GM12878 (cell line): ENCODE measurements around the gene SPTBN1. TPM values are rescaled to one million over a fixed set of nuclear protein-coding genes. Genes with fewer than 3 reads are reported as not detected.

Experiments used
- ATAC-seq: fragments of 200-7000 bp; cut with Tn5 transposase; 3 replicates; pipeline ENCODE4 v1.9.1; 2020; ENCODE audit warnings: mild to moderate bottlenecking, moderate library complexity
- BruUV-seq: library from RNA; stranded (reverse); fragments of 400-500 nt; replicated peaks from 2 replicates; lab custom pipeline; 2021; lab: Mats Ljungman, UMichigan
- CTCF ChIA-PET: fragments of 300-600 bp; sonication (Branson Sonifier 250); formaldehyde crosslinking; extraction: SDS; loops from one replicate; lab custom pipeline; 2021; ENCODE audit warnings: inconsistent platforms; lab: Yijun Ruan, JAX
- POLR2A ChIA-PET: fragments of 350-600 bp; formaldehyde crosslinking; extraction: SDS; loops from one replicate; lab custom pipeline; 2021; ENCODE audit warnings: inconsistent platforms; lab: Charles Lee
- RAD21 ChIA-PET: fragments of 300-600 bp; sonication (Branson Sonifier 250); formaldehyde crosslinking; loops from one replicate; lab custom pipeline; 2023; ENCODE audit warnings: antibody characterized with exemption; ENCODE audit not compliant: unreplicated experiment; lab: Charles Lee
- SMC1A ChIA-PET: fragments of 300-600 bp; sonication (Branson Sonifier 250); formaldehyde crosslinking; loops from one replicate; lab custom pipeline; 2023; ENCODE audit not compliant: unreplicated experiment, uncharacterized antibody; lab: Charles Lee
- DNase-seq: peaks from one replicate; pipeline ENCODE4 v3.0.0-alpha.2; 2011; ENCODE audit warnings: low read depth, low spot score
- FAIRE-seq: peaks from 3 replicates; lab custom pipeline; 2011; peaks lifted over from hg19 to GRCh38; lab: Jason Lieb, UNC
- H2AFZ ChIP-seq: 2 replicates; pipeline ENCODE4 v1.6.0; 2011; ENCODE audit warnings: low read depth, low read length, control low read depth; ENCODE audit not compliant: control insufficient read depth
- H3K27ac ChIP-seq: 2 replicates; pipeline ENCODE4 v1.5.1; 2011; ENCODE audit warnings: control low read depth; ENCODE audit not compliant: control insufficient read depth, insufficient read depth
- H3K27me3 ChIP-seq, 2 experiments: replicated peaks in 1 of 2; 2 replicates each; pipeline versions ENCODE4 v1.6.0 to v1.6.1; 2011; ENCODE audit warnings: low read length in 1 of 2; ENCODE audit not compliant: control insufficient read depth in 2 of 2, insufficient read depth in 2 of 2
- H3K36me3 ChIP-seq, 2 experiments: 2 replicates each; pipeline ENCODE4 v1.5.1; 2011; ENCODE audit warnings: low read length in 1 of 2; ENCODE audit not compliant: control insufficient read depth in 2 of 2, insufficient read depth in 2 of 2
- H3K4me1 ChIP-seq: 2 replicates; pipeline ENCODE4 v1.6.1; 2011; ENCODE audit warnings: mild to moderate bottlenecking, low read length, moderate library complexity, mixed read lengths; ENCODE audit not compliant: control insufficient read depth, insufficient read depth
- H3K4me2 ChIP-seq: 2 replicates; pipeline ENCODE4 v1.6.0; 2011; ENCODE audit warnings: control low read depth; ENCODE audit not compliant: control insufficient read depth, insufficient read depth
- H3K4me3 ChIP-seq: fragments of 200-600 bp; sonication (generic); 2 replicates; pipeline ENCODE4 v1.5.1; 2016
- H3K79me2 ChIP-seq: 2 replicates; pipeline ENCODE4 v1.6.0; 2011; ENCODE audit warnings: low read length; ENCODE audit not compliant: control insufficient read depth, insufficient read depth
- H3K9ac ChIP-seq: 2 replicates; pipeline ENCODE4 v1.8.0; 2011; ENCODE audit warnings: low read length, control low read depth, mixed read lengths; ENCODE audit not compliant: control insufficient read depth, insufficient read depth
- H3K9me3 ChIP-seq: replicated peaks from 3 replicates; pipeline ENCODE4 v1.5.1; 2011; ENCODE audit warnings: mild to moderate bottlenecking, low read length; ENCODE audit not compliant: control insufficient read depth, insufficient read depth
- H4K20me1 ChIP-seq: 2 replicates; pipeline ENCODE4 v1.6.0; 2011; ENCODE audit not compliant: control insufficient read depth, insufficient read depth
- CBFB ChIP-seq: IDR thresholded peaks from 2 replicates; pipeline ENCODE4 v1.6.1; 2016; ENCODE audit warnings: antibody characterized with exemption, low read depth
- CBX3 ChIP-seq: fragments of 200-600 bp; sonication (generic); IDR thresholded peaks from 2 replicates; pipeline ENCODE4 v1.6.1; 2016; ENCODE audit warnings: low read depth, borderline replicate concordance
- POLR2AphosphoS5 ChIP-seq: IDR thresholded peaks from 2 replicates; pipeline ENCODE4 v1.6.1; 2011; ENCODE audit warnings: mild to moderate bottlenecking, low read length, inconsistent platforms
- YY1 ChIP-seq: IDR thresholded peaks from 2 replicates; pipeline ENCODE4 v1.6.1; 2011; ENCODE audit warnings: low read depth, mild to moderate bottlenecking, low read length
- WGBS: methylation state at CpG from one replicate; pipeline ENCODE4 v1.1.6; 2016; ENCODE audit warnings: low lambda C conversion rate; ENCODE audit not compliant: insufficient replicate concordance, insufficient coverage; ENCODE audit errors: missing lambda C conversion rate; 5-methylcytosine and 5-hydroxymethylcytosine counted together
- in situ Hi-C: fragments of 300-500 bp; cut with MboI; formaldehyde crosslinking; loops from 9 replicates; pipeline ENCODE4 v1.14.3; 2018; ENCODE audit warnings: mixed read lengths
- intact Hi-C: fragments of 100-400 bp; cut with micrococcal nuclease; formaldehyde crosslinking; loops from one replicate; pipeline ENCODE4 v1.14.2; 2022; ENCODE audit not compliant: unreplicated experiment
- polyA plus RNA-seq, 11 experiments: library from polyadenylated mRNA; depleted of rRNA in 4 of 11; unstranded in 6 of 11; stranded (reverse) in 5 of 11; fragments of >200 nt; fragmentation: Nextera tagmentation in 4 of 11; fragmentation: Illumina TruSeq in 1 of 11; extraction: Ambion mirVana in 4 of 11; extraction: Trizol in 1 of 11; gene quantifications; 1 replicate in 1 of 11; 2 replicates in 10 of 11; pipeline versions ENCODE4 v1.2.1 to v1.2.3, GENCODE V29; 2011 to 2016; ENCODE audit warnings: inconsistent platforms in 2 of 11, missing spikeins in 2 of 11, low read depth in 1 of 11
- total RNA-seq, 4 experiments: library from RNA; depleted of rRNA in 3 of 4; stranded (reverse); fragments of >200 nt in 3 of 4; fragmentation: Illumina TruSeq in 1 of 4; extraction: Trizol in 1 of 4; gene quantifications; 2 replicates each; pipeline versions ENCODE4 v1.2.1 to v1.2.3, GENCODE V29; 2013 to 2021
- TF ChIP-seq, protein P1 (sequence below): fragments of 450-650 bp; IDR thresholded peaks from 2 replicates; pipeline ENCODE4 v1.6.1; 2017; ENCODE audit warnings: mild to moderate bottlenecking, low read depth, inconsistent platforms; ENCODE audit not compliant: poor library complexity, severe bottlenecking

Gene SPTBN1
- total and polyA plus RNA-seq, 10 of the 15 experiments (the other 5 are each of a cell fraction or from before 2014, with no cell fraction given), result 20.6 to 154 (median 76.7) TPM

DNA sequence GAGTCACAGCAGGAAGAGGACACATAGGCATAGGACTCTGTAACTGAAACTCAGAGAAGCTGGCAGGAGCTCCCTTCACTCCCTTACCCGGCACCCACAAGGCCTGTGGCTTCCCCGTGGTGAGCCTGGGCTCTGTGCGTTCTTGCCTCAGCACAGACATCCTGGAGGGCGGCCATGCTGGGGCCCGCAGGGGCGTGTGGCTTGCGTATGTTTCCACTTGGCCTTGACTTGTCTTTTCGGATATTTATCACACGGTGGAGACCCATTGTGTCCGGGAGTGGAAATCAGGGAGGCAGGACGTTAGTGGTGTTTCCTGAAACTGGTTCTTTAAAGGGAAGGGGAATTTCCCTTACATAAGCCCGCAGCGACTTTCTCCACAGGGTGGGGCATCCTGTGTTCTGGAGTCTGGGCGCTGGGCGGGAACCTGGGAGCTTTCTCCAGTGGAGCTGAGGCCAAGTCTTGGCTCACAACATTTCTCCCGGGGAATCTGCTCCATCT, 217.4 kb downstream of the SPTBN1 start:
- no peaks in the 10 kb centered on the region for H3K9me3 ChIP-seq
- intact Hi-C loops (no loop called here), in situ Hi-C loops (no loop called here)
- CTCF ChIA-PET, result interaction anchor here (0.7 to 5.4 kb wide), 15 partner anchors 8 to 151 kb away, joined by 3 to 47 read pairs (median 3); no protein-coding TSS in a partner anchor
- SMC1A ChIA-PET, result interaction anchor here (0.8 to 2.9 kb wide), 16 partner anchors 8 to 567 kb away, joined by 3 to 24 read pairs (median 6); no protein-coding TSS in a partner anchor
- no peak overlapping the region for H3K4me3 ChIP-seq
- BruUV-seq, result no TSS peak
- peak overlapping the region; percentile 24 for H3K9ac ChIP-seq
- H3K27me3 ChIP-seq, result no peaks in the 10 kb centered on the region
- H3K27ac ChIP-seq, result peak overlapping the region; percentile 70
- H3K4me2 ChIP-seq, result peak overlapping the region; percentile 40
- H3K36me3 ChIP-seq, result peaks cover 2 to 10% of the 10 kb centered on the region in 2 experiments; a peak in 3 of 4 replicates
- no peak for FAIRE-seq
- RAD21 ChIA-PET, result interaction anchor here (0.9 to 2.6 kb wide), 16 partner anchors 8 to 615 kb away, joined by 3 to 17 read pairs (median 5); no protein-coding TSS in a partner anchor
- H3K4me1 ChIP-seq, result peaks cover 20% of the 10 kb centered on the region
- no peaks in the 10 kb centered on the region for H4K20me1 ChIP-seq
- 53% methylated on average over 16 of the region's 16 CpGs for WGBS
- no peak for TF ChIP-seq CBX3
- peak; percentile 45; the same call in 1 of the 2 replicates for TF ChIP-seq POLR2AphosphoS5
- TF ChIP-seq YY1, result peak; percentile 83
- TF ChIP-seq, protein P1, sequence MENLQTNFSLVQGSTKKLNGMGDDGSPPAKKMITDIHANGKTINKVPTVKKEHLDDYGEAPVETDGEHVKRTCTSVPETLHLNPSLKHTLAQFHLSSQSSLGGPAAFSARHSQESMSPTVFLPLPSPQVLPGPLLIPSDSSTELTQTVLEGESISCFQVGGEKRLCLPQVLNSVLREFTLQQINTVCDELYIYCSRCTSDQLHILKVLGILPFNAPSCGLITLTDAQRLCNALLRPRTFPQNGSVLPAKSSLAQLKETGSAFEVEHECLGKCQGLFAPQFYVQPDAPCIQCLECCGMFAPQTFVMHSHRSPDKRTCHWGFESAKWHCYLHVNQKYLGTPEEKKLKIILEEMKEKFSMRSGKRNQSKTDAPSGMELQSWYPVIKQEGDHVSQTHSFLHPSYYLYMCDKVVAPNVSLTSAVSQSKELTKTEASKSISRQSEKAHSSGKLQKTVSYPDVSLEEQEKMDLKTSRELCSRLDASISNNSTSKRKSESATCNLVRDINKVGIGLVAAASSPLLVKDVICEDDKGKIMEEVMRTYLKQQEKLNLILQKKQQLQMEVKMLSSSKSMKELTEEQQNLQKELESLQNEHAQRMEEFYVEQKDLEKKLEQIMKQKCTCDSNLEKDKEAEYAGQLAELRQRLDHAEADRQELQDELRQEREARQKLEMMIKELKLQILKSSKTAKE, result no peak
- 0 out of 2 replicates have a peak, but pooled peaks have one; percentile 13 for TF ChIP-seq CBFB
- TF ChIP-seq, all 136 proteins: peak for 3
- H2AFZ ChIP-seq, result peak overlapping the region; percentile 5
- no peaks in the 10 kb centered on the region for H3K79me2 ChIP-seq
- POLR2A ChIA-PET, result interaction anchor here (0.9 to 1.6 kb wide), 8 partner anchors 18 to 149 kb away, joined by 3 to 8 read pairs (median 4); no protein-coding TSS in a partner anchor
- DNase-seq (no peak), ATAC-seq (peak; percentile 76)
